ENCODE results near the gene LVRN.

Gene LVRN

DNA sequence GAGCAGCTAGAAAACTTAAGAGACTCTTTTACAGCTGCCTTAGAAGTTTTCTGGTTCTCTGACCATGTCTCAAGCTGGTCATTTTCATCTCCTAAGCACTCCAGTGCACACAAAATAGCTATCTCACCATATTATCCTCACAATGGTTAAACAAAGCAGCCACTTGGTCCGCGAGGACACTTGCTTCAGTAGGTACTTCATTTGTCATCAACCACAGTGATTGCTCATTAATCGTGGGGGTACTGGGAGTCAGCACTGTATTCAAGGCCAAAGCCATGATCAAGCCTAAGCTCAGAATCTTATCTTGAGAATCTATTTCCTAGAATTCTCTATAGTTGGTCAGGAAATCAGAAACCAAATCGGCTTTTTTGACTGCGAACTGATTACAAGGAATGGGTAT, 72.8 kb downstream of the LVRN start:
- H3K27ac Mint-ChIP-seq = no peak overlapping the region
- no peak for DNase-seq (ENCODE audit: low spot score in 2 of 2)
- ATAC-seq = peak; percentile 59
- H3K4me1 Mint-ChIP-seq = peaks cover 39% of the 10 kb centered on the region
- H3K36me3 Mint-ChIP-seq = no peaks in the 10 kb centered on the region
- no peaks in the 10 kb centered on the region for H3K9me3 Mint-ChIP-seq
- H3K4me3 Mint-ChIP-seq = no peak overlapping the region

DNA sequence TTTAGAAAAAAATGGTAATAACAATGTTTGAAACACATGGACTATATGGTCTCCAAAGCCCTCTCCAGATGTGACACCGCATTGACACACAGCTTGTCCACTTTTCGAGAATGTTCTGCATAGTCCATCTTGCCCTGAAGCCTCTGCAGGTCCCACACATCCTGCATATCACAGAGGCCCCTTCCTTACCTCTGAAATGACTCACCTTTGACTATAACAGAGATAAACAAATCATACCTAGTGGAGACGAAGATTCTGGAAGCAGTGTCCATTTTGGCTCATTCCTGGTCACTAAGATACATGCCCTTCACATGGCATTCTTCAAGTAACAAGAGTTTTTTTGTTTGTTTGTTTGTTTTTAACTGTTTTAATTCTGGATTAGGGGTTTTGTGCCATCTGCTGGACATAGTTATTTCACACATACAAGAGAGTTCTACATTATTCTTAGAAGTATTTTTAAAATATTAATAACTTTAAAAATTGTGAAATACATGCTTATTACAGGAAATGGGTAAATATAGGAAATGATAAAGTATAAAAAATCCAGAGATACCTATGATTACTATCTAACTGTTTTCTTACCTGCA, 75.1 kb downstream of the LVRN start:
- Mint-ChIP-seq H3K4me1 (peaks cover 35% of the 10 kb centered on the region), H3K9me3 (no peaks in the 10 kb centered on the region), H3K36me3 (no peaks in the 10 kb centered on the region), H3K27ac (no peak overlapping the region), H3K4me3 (no peak overlapping the region)
- ATAC-seq (peak; percentile 49), DNase-seq (ENCODE audit: low spot score in 2 of 2) (no peak)

DNA sequence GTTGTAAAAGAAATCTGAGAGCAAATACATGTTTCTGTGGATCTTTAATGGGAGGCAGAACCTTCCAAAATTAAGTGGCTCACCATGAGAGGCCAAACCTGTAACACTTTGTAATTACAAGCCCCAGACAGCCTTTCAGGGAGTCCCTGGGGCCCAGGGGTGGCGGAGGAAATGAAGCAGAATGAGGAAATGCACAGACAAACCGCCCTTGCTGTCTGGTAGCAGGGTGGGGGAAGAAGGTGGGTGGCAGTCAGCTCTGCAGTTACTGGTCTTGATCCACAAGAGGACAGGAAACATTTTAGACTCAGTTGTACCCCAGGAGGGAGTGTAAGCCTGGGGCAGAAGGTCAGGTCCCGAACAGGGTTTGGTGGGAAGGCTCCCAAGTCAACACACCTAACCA, 76.5 kb downstream of the LVRN start:
- no peak for DNase-seq (ENCODE audit: low spot score in 2 of 2)
- Mint-ChIP-seq H3K4me3 (peak overlapping the region; percentile 7), H3K4me1 (peaks cover 34% of the 10 kb centered on the region), H3K27ac (peak overlapping the region; percentile 67), H3K36me3 (no peaks in the 10 kb centered on the region), H3K9me3 (no peaks in the 10 kb centered on the region)
- peak; percentile 79 for ATAC-seq

DNA sequence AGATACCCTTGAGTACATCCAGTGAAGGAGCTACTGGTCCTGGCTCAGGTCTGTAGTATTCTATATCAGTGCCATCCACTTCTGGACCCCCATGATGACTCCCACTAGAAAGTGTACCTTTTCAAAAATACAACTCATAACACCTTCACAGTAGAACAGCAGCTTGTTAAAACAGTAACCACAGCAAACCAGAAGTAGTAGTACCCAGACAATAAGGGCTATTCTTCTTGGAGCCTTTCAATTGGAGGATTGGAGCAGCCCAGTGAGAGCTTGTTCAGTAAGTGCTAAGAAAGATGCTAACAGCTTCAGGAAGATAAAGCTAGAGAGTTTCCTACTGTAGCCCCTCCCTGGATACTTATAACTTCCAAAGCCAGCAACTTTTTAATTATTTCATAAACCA, 80.1 kb downstream of the LVRN start:
- no peak overlapping the region for H3K4me3 Mint-ChIP-seq
- no peak for DNase-seq (ENCODE audit: low spot score in 2 of 2)
- H3K27ac Mint-ChIP-seq = no peak overlapping the region
- H3K9me3 Mint-ChIP-seq = no peaks in the 10 kb centered on the region
- no peak for ATAC-seq
- H3K36me3 Mint-ChIP-seq = no peaks in the 10 kb centered on the region
- H3K4me1 Mint-ChIP-seq = peaks cover 28% of the 10 kb centered on the region

DNA sequence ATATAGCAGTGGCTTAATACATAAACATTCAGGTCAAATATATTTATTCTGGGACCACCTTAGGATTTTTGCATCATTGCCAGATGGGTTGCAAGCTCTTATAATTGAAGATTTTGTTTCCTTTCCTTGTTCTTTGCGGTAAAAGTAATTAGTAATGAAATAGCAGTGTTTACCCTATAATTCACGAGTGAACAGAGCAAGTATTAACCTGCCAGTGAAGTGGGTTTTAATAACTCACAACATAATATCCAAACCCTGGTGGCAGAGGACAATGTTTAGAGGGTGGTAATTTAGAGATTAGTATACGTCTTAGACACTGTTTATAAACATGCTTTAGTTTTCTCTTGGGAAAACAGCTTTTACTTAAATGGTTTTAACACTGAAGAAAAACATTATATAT, 81.8 kb downstream of the LVRN start:
- no peak for ATAC-seq
- H3K27ac Mint-ChIP-seq = no peak overlapping the region
- DNase-seq (ENCODE audit: low spot score in 2 of 2) = no peak
- H3K4me1 Mint-ChIP-seq = peaks cover 11% of the 10 kb centered on the region
- no peaks in the 10 kb centered on the region for H3K9me3 Mint-ChIP-seq
- H3K36me3 Mint-ChIP-seq = no peaks in the 10 kb centered on the region
- H3K4me3 Mint-ChIP-seq = no peak overlapping the region

DNA sequence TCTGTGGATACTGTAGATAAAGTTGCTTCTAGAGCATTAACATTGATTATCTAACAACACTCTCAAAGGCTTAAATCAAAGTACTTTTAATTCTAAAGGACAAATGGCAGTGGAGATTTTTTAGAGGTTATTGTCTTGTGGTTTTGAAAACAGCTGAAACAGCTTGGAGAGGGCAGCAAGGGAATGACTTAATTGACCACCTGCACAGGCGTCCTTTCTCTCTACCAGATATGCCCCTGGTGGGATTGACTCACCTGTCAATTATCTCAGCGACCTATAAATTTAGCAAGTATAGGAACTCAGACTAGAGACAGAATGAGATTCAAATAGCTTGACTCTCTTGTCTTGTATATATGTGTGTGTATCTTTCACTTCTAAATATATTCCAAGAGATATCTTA, 83.5 kb downstream of the LVRN start:
- peaks cover 6% of the 10 kb centered on the region for H3K4me1 Mint-ChIP-seq
- no peak overlapping the region for H3K27ac Mint-ChIP-seq
- ATAC-seq (no peak), DNase-seq (ENCODE audit: low spot score in 2 of 2) (no peak)
- H3K4me3 Mint-ChIP-seq = no peak overlapping the region
- H3K36me3 Mint-ChIP-seq = no peaks in the 10 kb centered on the region
- H3K9me3 Mint-ChIP-seq = no peaks in the 10 kb centered on the region

DNA sequence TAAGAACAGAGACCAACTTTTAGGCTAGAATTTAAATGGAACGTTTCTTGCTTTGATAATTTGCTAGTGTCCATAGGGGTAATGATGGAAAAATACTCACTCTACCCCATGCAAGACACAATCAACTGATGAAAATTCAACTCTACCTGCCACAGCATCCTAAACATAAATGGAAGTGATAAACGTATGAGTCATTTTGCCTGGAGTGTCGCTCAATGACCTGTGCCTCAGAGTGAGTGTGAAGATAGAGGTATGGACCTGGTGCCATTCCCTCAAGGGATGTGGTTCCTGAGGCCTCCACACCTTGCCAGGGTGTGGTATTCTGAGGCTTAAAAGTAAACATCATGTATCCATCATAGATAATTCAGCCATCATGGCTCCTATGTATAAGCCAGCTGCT, 84.0 kb downstream of the LVRN start:
- no peaks in the 10 kb centered on the region for H3K36me3 Mint-ChIP-seq
- no peak for DNase-seq (ENCODE audit: low spot score in 2 of 2)
- H3K4me1 Mint-ChIP-seq = peaks cover 6% of the 10 kb centered on the region
- peak; percentile 32 for ATAC-seq
- no peak overlapping the region for H3K27ac Mint-ChIP-seq
- H3K9me3 Mint-ChIP-seq = no peaks in the 10 kb centered on the region
- no peak overlapping the region for H3K4me3 Mint-ChIP-seq

DNA sequence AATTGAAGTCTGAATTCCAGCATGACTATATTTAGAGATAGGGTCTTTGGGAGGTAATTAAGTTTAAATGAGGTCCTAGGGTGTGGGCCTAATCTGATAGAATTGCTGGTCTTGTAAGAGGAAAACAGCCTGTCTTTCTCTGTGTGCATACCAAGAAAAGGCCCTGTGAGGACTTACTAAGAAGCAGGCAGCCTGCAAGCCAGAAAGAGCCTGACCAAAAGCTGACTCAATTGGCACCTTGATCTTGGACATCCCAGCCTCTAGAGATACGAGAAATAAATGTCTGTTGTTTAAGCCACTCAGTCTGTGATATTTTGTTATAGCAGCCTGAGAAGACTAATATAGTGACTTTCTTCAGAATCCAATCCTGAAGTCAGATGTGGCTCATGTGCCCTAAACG, 84.5 kb downstream of the LVRN start:
- Mint-ChIP-seq H3K36me3 (no peaks in the 10 kb centered on the region), H3K9me3 (no peaks in the 10 kb centered on the region), H3K27ac (no peak overlapping the region), H3K4me3 (no peak overlapping the region), H3K4me1 (peaks cover 6% of the 10 kb centered on the region)
- peak; percentile 60 for ATAC-seq
- no peak for DNase-seq (ENCODE audit: low spot score in 2 of 2)

DNA sequence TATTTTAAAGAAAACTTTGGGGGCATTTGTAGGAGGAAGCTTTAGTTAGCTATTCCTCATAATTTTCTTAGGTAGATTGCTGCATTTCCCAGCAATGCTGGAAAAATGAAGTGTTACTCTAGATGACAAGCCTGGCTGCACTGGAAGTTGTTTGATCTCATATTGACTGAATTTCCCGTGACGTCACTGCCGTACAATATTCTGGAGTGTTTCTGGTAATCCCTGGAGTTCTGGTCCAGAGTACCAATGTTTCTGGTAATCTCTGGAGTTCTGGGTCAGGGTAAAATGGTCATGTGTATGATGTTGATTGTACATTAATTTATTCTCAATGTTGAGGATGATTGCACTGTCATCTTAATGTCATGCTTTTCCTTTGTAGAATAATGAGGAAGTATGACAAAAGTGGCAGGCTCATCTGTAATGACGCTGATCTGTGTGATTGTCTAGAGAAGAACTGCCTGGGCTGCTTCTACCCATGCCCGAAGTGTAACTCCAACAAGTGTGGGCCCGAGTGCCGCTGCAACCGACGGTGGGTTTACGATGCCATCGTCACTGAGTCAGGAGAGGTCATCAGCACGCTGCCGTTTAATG, 96.2 kb downstream of the LVRN start:
- ATAC-seq (no peak), DNase-seq (ENCODE audit: low spot score in 2 of 2) (no peak)
- no peaks in the 10 kb centered on the region for H3K9me3 Mint-ChIP-seq
- H3K36me3 Mint-ChIP-seq = no peaks in the 10 kb centered on the region
- H3K4me1 Mint-ChIP-seq = no peaks in the 10 kb centered on the region
- H3K4me3 Mint-ChIP-seq = no peak overlapping the region
- no peak overlapping the region for H3K27ac Mint-ChIP-seq

DNA sequence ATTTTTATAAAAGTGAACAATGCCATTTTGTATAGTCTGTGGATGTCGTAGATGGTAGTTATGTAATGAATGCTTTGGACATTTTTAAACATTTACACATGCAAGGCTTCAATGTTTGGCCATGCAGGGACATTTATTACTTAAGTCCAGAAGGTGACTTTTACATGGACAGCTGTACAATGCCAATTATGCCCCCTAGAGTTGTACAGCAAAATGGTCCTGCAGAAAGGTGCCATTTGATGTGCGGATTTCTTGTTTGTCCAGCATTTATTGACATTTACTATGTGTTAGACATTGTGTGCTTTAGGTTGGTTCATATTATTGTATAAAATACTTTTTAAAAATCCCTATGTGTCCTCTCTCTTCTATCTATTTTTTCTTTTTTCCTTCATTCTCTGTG, 100.1 kb downstream of the LVRN start:
- no peak overlapping the region for H3K27ac Mint-ChIP-seq

DNA sequence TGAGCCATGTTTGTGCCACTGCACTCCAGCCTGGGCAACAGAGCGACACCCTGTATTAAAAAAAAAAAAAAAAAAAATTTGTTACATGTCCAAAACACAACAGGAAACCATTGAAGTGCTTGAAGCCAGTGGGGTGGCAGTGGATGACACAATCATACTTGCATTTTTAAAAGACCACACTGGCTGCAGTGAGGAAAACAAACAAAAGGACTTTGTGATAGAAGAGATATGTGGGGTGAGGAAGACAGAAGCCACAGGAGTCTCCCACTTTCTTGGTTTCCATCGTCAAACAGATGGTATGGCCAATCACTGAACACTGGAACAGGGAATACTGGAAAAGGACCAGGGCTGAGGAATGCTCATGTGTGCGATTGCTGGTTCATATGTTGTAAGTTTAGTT, 101.7 kb downstream of the LVRN start:
- H3K36me3 Mint-ChIP-seq = no peaks in the 10 kb centered on the region
- no peak overlapping the region for H3K27ac Mint-ChIP-seq
- no peak for ATAC-seq
- no peak for DNase-seq (ENCODE audit: low spot score in 2 of 2)
- no peaks in the 10 kb centered on the region for H3K4me1 Mint-ChIP-seq
- no peaks in the 10 kb centered on the region for H3K9me3 Mint-ChIP-seq
- H3K4me3 Mint-ChIP-seq = no peak overlapping the region

More for the DNA sequence above, 100.1 kb downstream of the LVRN start:
- ATAC-seq = no peak
- H3K9me3 Mint-ChIP-seq = no peaks in the 10 kb centered on the region
- H3K4me1 Mint-ChIP-seq = no peaks in the 10 kb centered on the region
- no peak for DNase-seq (ENCODE audit: low spot score in 2 of 2)
- H3K4me3 Mint-ChIP-seq = no peak overlapping the region
- no peaks in the 10 kb centered on the region for H3K36me3 Mint-ChIP-seq

DNA sequence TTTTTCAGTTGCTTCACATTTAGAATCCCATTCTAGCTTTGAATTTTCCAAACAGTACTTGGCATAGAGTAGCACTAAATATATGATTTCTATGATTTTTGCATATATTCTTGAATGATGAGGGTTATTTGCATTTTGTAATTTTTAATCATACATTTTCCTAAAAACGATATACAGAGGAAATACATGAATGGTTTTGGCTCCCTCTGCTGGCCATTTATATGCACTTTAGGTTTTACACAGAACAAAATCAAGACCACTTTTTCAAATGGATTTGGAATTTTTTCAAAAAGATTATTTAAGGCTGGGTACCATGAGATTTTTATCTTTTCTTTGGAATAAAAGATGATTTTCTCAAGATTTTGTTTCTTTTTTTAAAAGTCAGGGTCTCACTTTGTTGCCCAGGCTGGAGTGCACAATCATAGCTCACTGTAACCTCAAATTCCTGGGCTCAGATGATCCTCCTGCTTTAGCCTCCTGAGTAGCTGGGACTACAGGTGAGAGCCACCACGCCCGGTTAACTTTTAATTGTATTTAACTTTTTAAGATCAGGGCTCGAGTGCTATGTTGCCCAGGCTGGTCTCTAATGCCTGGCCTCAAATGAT, 105.9 kb downstream of the LVRN start:
- Mint-ChIP-seq H3K9me3 (no peaks in the 10 kb centered on the region), H3K4me1 (no peaks in the 10 kb centered on the region), H3K4me3 (no peak overlapping the region), H3K27ac (no peak overlapping the region), H3K36me3 (no peaks in the 10 kb centered on the region)
- DNase-seq (ENCODE audit: low spot score in 2 of 2) = no peak
- no peak for ATAC-seq

DNA sequence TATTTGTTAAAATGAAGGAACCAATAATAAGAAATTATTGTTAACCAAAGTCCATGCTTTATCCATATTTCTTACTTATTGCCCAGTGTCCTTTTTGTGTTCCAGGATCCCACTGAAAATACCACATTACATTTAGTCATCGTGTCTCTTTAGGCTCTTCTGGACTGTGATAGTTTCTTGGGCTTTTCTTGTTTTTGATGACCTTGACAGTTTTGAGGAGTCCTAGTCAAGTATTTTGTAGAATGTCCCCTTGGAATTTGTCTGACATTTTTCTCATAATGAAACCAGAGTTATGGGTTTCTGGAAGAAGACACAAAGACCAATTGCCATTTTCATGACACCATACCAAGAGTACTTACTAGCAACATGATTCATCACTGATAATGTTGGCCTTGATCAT, 108.9 kb downstream of the LVRN start:
- ATAC-seq (no peak), DNase-seq (ENCODE audit: low spot score in 2 of 2) (no peak)
- H3K27ac Mint-ChIP-seq = no peak overlapping the region
- no peaks in the 10 kb centered on the region for H3K36me3 Mint-ChIP-seq
- H3K9me3 Mint-ChIP-seq = no peaks in the 10 kb centered on the region
- peaks cover 14% of the 10 kb centered on the region for H3K4me1 Mint-ChIP-seq
- H3K4me3 Mint-ChIP-seq = no peak overlapping the region

DNA sequence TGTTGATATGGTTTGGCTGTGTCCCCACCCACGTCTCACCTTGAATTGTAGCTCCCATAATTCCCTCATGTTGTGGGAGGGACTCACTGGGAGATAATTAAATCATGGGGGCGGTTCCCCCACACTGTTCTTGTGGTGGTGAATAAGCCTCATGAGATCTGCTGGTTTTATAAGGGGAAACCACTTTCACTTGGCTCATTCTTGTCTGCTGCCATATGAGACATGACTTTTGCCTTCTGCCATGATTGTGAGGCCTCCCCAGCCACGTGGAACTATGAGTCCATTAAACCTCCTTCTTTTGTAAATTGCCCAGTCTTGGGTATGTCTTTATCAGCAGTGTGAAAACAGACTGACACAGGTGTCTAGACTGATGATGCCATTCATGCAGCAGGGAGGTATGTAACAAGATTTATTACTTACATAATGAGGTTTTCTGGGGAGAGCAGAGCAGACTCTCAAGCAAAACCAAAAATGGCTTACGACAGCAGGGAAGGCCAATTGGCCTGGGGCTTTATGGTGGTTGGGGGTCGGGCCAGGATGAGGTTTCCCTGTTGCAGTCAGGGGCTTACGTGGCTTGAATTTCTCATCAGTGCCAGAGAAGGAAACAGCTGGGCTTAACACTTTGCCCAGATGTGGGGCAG, 113.0 kb downstream of the LVRN start:
- Mint-ChIP-seq H3K36me3 (no peaks in the 10 kb centered on the region), H3K4me1 (peaks cover 25% of the 10 kb centered on the region), H3K27ac (peak overlapping the region; percentile 36), H3K9me3 (no peaks in the 10 kb centered on the region), H3K4me3 (no peak overlapping the region)
- DNase-seq (ENCODE audit: low spot score in 2 of 2) = no peak
- ATAC-seq = peak; percentile 46

DNA sequence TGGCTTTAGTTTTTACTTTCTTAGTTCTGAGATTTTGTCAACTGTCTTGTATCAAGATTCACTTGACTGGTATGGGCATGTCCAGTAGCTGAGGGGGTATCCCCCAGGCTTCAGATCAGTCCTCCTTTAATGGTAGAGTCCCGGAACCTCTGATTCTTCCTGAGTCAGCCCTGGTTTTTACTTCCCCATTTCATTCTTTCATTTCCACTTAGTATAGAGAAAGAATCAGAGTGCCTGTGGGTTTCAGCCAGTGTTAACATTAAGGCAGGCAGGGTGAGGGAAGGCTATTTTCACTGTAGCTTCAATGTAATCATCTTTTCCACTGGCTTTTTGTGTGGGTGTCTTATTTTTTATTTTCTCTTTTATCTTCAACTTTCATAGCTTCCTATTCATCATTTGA, 114.2 kb downstream of the LVRN start:
- peaks cover 25% of the 10 kb centered on the region for H3K4me1 Mint-ChIP-seq
- no peaks in the 10 kb centered on the region for H3K36me3 Mint-ChIP-seq
- H3K9me3 Mint-ChIP-seq = no peaks in the 10 kb centered on the region
- ATAC-seq (peak; percentile 87), DNase-seq (ENCODE audit: low spot score in 2 of 2) (no peak)
- peak overlapping the region; percentile 11 for H3K4me3 Mint-ChIP-seq
- peak overlapping the region; percentile 39 for H3K27ac Mint-ChIP-seq
